Astrocyte (in vitro differentiated cells and primary cell): Measurements from ENCODE around the gene ALOX12B.

Source experiments
- EZH2 ChIP-seq: IDR thresholded peaks from 2 replicates; pipeline ENCODE4 v1.6.1; 2012; ENCODE audit warnings: mild to moderate bottlenecking, low read length, inconsistent platforms; ENCODE audit not compliant: insufficient read depth
- TF ChIP-seq, protein P1 (sequence below): IDR thresholded peaks from 2 replicates; pipeline ENCODE4 v1.5.1; 2011; ENCODE audit warnings: low read depth, mild to moderate bottlenecking, inconsistent platforms, low read length, moderate library complexity; ENCODE audit not compliant: insufficient read depth

DNA sequence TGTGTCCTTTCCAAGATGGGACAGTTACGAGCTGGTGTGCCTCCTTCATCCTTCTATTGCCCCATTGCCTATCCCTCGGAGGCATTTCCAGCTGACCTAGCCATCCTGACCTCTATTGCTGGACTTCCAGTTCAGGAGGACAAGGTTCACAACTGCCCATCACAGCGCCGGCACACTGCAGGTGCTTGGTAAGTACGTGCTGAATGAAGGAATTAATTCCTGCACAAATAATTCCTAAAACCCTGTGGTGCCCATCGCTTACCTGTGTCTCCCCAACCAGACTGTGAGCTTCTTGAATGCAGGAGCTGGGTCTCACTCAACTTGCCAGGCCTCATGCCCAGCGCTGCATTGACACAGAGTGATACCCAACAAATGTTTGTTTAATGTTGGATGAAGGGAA lies 35.7 kb downstream of the ALOX12B start:
- TF ChIP-seq, protein P1, sequence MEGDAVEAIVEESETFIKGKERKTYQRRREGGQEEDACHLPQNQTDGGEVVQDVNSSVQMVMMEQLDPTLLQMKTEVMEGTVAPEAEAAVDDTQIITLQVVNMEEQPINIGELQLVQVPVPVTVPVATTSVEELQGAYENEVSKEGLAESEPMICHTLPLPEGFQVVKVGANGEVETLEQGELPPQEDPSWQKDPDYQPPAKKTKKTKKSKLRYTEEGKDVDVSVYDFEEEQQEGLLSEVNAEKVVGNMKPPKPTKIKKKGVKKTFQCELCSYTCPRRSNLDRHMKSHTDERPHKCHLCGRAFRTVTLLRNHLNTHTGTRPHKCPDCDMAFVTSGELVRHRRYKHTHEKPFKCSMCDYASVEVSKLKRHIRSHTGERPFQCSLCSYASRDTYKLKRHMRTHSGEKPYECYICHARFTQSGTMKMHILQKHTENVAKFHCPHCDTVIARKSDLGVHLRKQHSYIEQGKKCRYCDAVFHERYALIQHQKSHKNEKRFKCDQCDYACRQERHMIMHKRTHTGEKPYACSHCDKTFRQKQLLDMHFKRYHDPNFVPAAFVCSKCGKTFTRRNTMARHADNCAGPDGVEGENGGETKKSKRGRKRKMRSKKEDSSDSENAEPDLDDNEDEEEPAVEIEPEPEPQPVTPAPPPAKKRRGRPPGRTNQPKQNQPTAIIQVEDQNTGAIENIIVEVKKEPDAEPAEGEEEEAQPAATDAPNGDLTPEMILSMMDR: no peak
- TF ChIP-seq EZH2: no peak
